Calu3 (cell line): ENCODE data around the gene CYP24A1. TPM values are rescaled to one million over a fixed set of nuclear protein-coding genes. Genes with fewer than 3 reads are reported as not detected.
A peak's percentile ranks its signal among the peaks of the same experiment; 100 is the strongest.

Experiments
- BruUV-seq: library from RNA; stranded (reverse); fragments of 400-500 nt; replicated peaks from 2 replicates; lab custom pipeline; 2021; lab: Mats Ljungman, UMichigan
- CTCF ChIA-PET: fragments of 300-600 bp; sonication (Branson Sonifier 250); formaldehyde crosslinking; loops from one replicate; lab custom pipeline; 2022; ENCODE audit warnings: antibody characterized with exemption; lab: Charles Lee
- DNase-seq: peaks from one replicate; pipeline ENCODE4 v3.0.0; 2022
- H3K27ac Mint-ChIP-seq: one replicate; pipeline ENCODE4 v1.8.0; 2022; ENCODE audit warnings: mixed read lengths; ENCODE audit not compliant: unreplicated experiment
- H3K27me3 Mint-ChIP-seq: one replicate; pipeline ENCODE4 v1.8.0; 2022; ENCODE audit warnings: mixed read lengths; ENCODE audit not compliant: unreplicated experiment
- H3K36me3 Mint-ChIP-seq: one replicate; pipeline ENCODE4 v1.8.0; 2022; ENCODE audit warnings: mild to moderate bottlenecking, moderate library complexity, mixed read lengths; ENCODE audit not compliant: insufficient read depth, unreplicated experiment
- H3K4me1 Mint-ChIP-seq: one replicate; pipeline ENCODE4 v1.8.0; 2022; ENCODE audit warnings: mild to moderate bottlenecking, low read depth, mixed read lengths; ENCODE audit not compliant: unreplicated experiment
- H3K4me3 Mint-ChIP-seq: one replicate; pipeline ENCODE4 v1.8.0; 2022; ENCODE audit warnings: mild to moderate bottlenecking, low read depth, moderate library complexity, mixed read lengths; ENCODE audit not compliant: unreplicated experiment
- H3K9me3 Mint-ChIP-seq: one replicate; pipeline ENCODE4 v1.8.0; 2022; ENCODE audit warnings: low read depth, mixed read lengths; ENCODE audit not compliant: unreplicated experiment
- CTCF ChIP-seq: fragments of 200-600 bp; IDR thresholded peaks from one replicate; pipeline ENCODE4 v1.8.0; 2022; ENCODE audit warnings: antibody characterized with exemption; ENCODE audit not compliant: unreplicated experiment
- intact Hi-C: fragments of 100-400 bp; cut with micrococcal nuclease; formaldehyde crosslinking; loops from one replicate; pipeline ENCODE4 v1.10.0; 2022; ENCODE audit not compliant: unreplicated experiment
- total RNA-seq: library from RNA; stranded (reverse); gene quantifications from 2 replicates; pipeline ENCODE4 v1.2.3, GENCODE V29; 2022

CYP24A1 gene
- total RNA-seq, 1 experiment from 2014 or later: 665 TPM

- no peaks in the 10 kb centered on the region for H3K27me3 Mint-ChIP-seq
- intact Hi-C loops: loop anchor here (2.0 to 5.0 kb wide), 4 partner anchors 45 to 246 kb away; no protein-coding TSS in a partner anchor
- no TSS peak for BruUV-seq
- H3K4me1 Mint-ChIP-seq: no peaks in the 10 kb centered on the region
- peak overlapping the region; percentile 4 for H3K27ac Mint-ChIP-seq
- no peaks in the 10 kb centered on the region for H3K9me3 Mint-ChIP-seq
- no peak overlapping the region for H3K4me3 Mint-ChIP-seq
- peaks cover 28% of the 10 kb centered on the region for H3K36me3 Mint-ChIP-seq
- no peak for TF ChIP-seq CTCF
- no peak for DNase-seq
- CTCF ChIA-PET: interaction anchor here (0.6 to 2.2 kb wide), 2 partner anchors 99 to 425 kb away, joined by 6 read pairs; no protein-coding TSS in a partner anchor
These were observed 47.6 kb upstream of the CYP24A1 start for GRCh38 chr20:54221353-54221752.

GRCh38 chr20:54220722-54221121, 46.9 kb upstream of the CYP24A1 start:
- H3K27me3 Mint-ChIP-seq: no peaks in the 10 kb centered on the region
- DNase-seq: no peak
- BruUV-seq: no TSS peak
- no peak overlapping the region for H3K4me3 Mint-ChIP-seq
- CTCF ChIA-PET: interaction anchor here (0.7 to 2.2 kb wide), 2 partner anchors 99 to 140 kb away, joined by 4 to 6 read pairs; no protein-coding TSS in a partner anchor
- no peak overlapping the region for H3K27ac Mint-ChIP-seq
- peaks cover 28% of the 10 kb centered on the region for H3K36me3 Mint-ChIP-seq
- TF ChIP-seq CTCF: no peak
- no peaks in the 10 kb centered on the region for H3K9me3 Mint-ChIP-seq
- no peaks in the 10 kb centered on the region for H3K4me1 Mint-ChIP-seq
- intact Hi-C loops: loop anchor here (1.0 to 5.0 kb wide), 5 partner anchors 46 to 247 kb away; no protein-coding TSS in a partner anchor

GRCh38 chr20:54219751-54220426, 46.1 kb upstream of the CYP24A1 start:
- Mint-ChIP-seq H3K27ac (no peak overlapping the region), H3K9me3 (no peaks in the 10 kb centered on the region), H3K27me3 (no peaks in the 10 kb centered on the region), H3K4me1 (no peaks in the 10 kb centered on the region), H3K4me3 (no peak overlapping the region), H3K36me3 (peaks cover 33% of the 10 kb centered on the region)
- intact Hi-C loops: loop anchor here (1.0 to 5.0 kb wide), 6 partner anchors 47 to 426 kb away; no protein-coding TSS in a partner anchor
- CTCF ChIA-PET: interaction anchor here (0.7 to 0.8 kb wide), 2 partner anchors 141 to 426 kb away, joined by 3 to 4 read pairs; no protein-coding TSS in a partner anchor
- TF ChIP-seq CTCF: peak; percentile 80
- DNase-seq: peak; percentile 47
- BruUV-seq: no TSS peak

- Mint-ChIP-seq H3K27me3 (no peaks in the 10 kb centered on the region), H3K4me3 (no peak overlapping the region), H3K27ac (no peak overlapping the region), H3K4me1 (no peaks in the 10 kb centered on the region), H3K9me3 (no peaks in the 10 kb centered on the region), H3K36me3 (peaks cover 33% of the 10 kb centered on the region)
- intact Hi-C loops: no loop called here
- no peak for TF ChIP-seq CTCF
- no peak for DNase-seq
- CTCF ChIA-PET: interaction anchor here (1.0 to 1.5 kb wide), 2 partner anchors 10 to 426 kb away, joined by 3 to 6 read pairs; partner anchors contain the start of gene PFDN4
- BruUV-seq: no TSS peak
These were observed 44.7 kb upstream of the CYP24A1 start for GRCh38 chr20:54218470-54218869.
